PFSK-1 (cell line): ENCODE data around the gene EFCAB6.

ENCODE experiments used
- POLR2AphosphoS5 ChIP-seq: IDR thresholded peaks from 2 replicates; pipeline ENCODE4 v1.6.1; 2012; ENCODE audit warnings: low read depth, mild to moderate bottlenecking, control low read depth, low read length, moderate library complexity
- REST ChIP-seq, 2 experiments: IDR thresholded peaks; 2 replicates each; pipeline versions ENCODE4 v1.6.1 to v1.8.0; 2011 to 2012; ENCODE audit warnings: low read depth in 2 of 2, low read length in 2 of 2, control low read depth in 1 of 2, inconsistent platforms in 1 of 2, mild to moderate bottlenecking in 1 of 2, moderate library complexity in 1 of 2; ENCODE audit not compliant: insufficient read depth in 1 of 2

GRCh38 chr22:43490311-43490710, 321.8 kb downstream of the EFCAB6 start:
- TF ChIP-seq POLR2AphosphoS5, result no peak
- no peak for TF ChIP-seq REST (IDR thresholded peaks at IDR 0.05; ENCODE audit: insufficient read depth in 1 of 2, low read depth in 2 of 2, low read length in 2 of 2)
